Hepatocyte (in vitro differentiated cells): ENCODE data around the gene KCNJ12. TPM values are rescaled to one million over a fixed set of nuclear protein-coding genes. Genes with fewer than 3 reads are reported as not detected.
"Not testable (repeated sequence)": the region's sequence is repeated elsewhere in the genome, so short reads cannot be mapped to it uniquely, and the experiment has no call there.

ENCODE experiments used
- DNase-seq: peaks from one replicate; pipeline ENCODE4 v3.0.0-alpha.2; 2016; ENCODE audit warnings: low spot score
- H2AFZ ChIP-seq: fragments of 200-600 bp; sonication (generic); 2 replicates; pipeline ENCODE4 v1.6.0; 2016; ENCODE audit warnings: antibody characterized with exemption, mild to moderate bottlenecking
- H3K27ac ChIP-seq: fragments of 200-600 bp; sonication (generic); 2 replicates; pipeline ENCODE4 v1.5.1; 2016; ENCODE audit warnings: mild to moderate bottlenecking
- H3K27me3 ChIP-seq: fragments of 200-600 bp; sonication (generic); 2 replicates; pipeline ENCODE4 v1.6.1; 2016
- H3K36me3 ChIP-seq: fragments of 200-600 bp; sonication (generic); replicated peaks from 2 replicates; pipeline ENCODE4 v1.5.1; 2016; ENCODE audit warnings: low read depth; ENCODE audit not compliant: insufficient read depth
- H3K4me1 ChIP-seq: fragments of 200-600 bp; sonication (generic); 2 replicates; pipeline ENCODE4 v1.5.1; 2016; ENCODE audit warnings: mild to moderate bottlenecking, moderate library complexity; ENCODE audit not compliant: insufficient read depth
- H3K4me2 ChIP-seq: fragments of 200-600 bp; sonication (generic); 2 replicates; pipeline ENCODE4 v1.6.0; 2016
- H3K4me3 ChIP-seq: fragments of 200-600 bp; sonication (generic); 2 replicates; pipeline ENCODE4 v1.5.1; 2016; ENCODE audit warnings: mild to moderate bottlenecking
- H3K79me2 ChIP-seq: fragments of 200-600 bp; sonication (generic); 2 replicates; pipeline ENCODE4 v1.6.0; 2017; ENCODE audit warnings: mild to moderate bottlenecking
- H3K9me2 ChIP-seq: fragments of 200-600 bp; sonication (generic); replicated peaks from 2 replicates; pipeline ENCODE4 v1.6.0; 2017; ENCODE audit warnings: mild to moderate bottlenecking; ENCODE audit not compliant: insufficient read depth
- H3K9me3 ChIP-seq: fragments of 200-600 bp; sonication (generic); 2 replicates; pipeline ENCODE4 v1.5.1; 2016; ENCODE audit warnings: low read depth, mild to moderate bottlenecking
- H4K20me1 ChIP-seq: fragments of 200-600 bp; sonication (generic); 2 replicates; pipeline ENCODE4 v1.6.0; 2016; ENCODE audit warnings: mild to moderate bottlenecking; ENCODE audit not compliant: insufficient read depth, poor library complexity, severe bottlenecking
- WGBS: methylation state at CpG from one replicate; pipeline ENCODE4 v1.1.6; 2016; ENCODE audit warnings: low lambda C conversion rate; ENCODE audit errors: missing lambda C conversion rate; 5-methylcytosine and 5-hydroxymethylcytosine counted together
- polyA plus RNA-seq: library from polyadenylated mRNA; unstranded; fragments of >200 nt; fragmentation: Nextera tagmentation; extraction: Ambion mirVana; gene quantifications from 2 replicates; pipeline ENCODE4 v1.2.1, GENCODE V29; 2016
- total RNA-seq: library from RNA; depleted of rRNA; stranded (reverse); fragments of >200 nt; gene quantifications from 2 replicates; pipeline ENCODE4 v1.2.3, GENCODE V29; 2014

Gene KCNJ12
- total and polyA plus RNA-seq, 2 experiments from 2014 or later, result 0.15 to 0.73 TPM

DNA sequence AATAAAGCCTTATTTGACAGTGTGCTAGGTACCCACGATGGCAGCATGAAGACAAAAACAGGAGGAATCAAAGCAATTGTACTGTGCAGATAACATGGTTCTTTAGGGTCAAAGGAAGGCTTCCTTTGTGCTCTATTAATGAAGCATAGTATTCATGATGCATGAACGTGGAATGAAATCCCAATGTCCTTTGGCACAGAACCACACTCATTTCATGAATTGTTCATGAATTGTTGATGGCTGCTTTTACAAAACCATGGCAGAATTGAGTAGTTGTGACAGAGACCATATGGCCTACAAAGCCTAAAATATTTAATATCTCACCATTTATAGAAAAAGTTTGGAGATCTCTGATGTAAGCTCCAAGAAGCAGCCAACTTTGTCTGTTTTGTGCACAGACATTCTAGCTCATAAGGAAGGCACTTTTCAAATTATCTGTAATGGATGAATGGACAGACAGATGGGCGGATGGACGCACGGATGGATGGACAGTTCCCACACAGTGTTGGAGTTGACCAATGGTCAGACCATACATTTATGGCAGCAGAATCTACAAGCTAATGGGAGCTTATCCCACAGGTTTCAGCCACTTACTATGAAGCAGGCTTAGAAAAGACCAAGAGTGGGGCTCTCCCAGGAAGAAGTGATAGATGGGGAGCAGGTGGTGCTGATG is 52.7 kb downstream of the KCNJ12 start:
- not testable (repeated sequence) for H2AFZ ChIP-seq, H3K79me2 ChIP-seq, H3K4me2 ChIP-seq, H3K27me3 ChIP-seq, H3K27ac ChIP-seq, H3K4me3 ChIP-seq, H3K36me3 ChIP-seq, H3K9me2 ChIP-seq, H3K4me1 ChIP-seq, H3K9me3 ChIP-seq, DNase-seq, H4K20me1 ChIP-seq
- 79% methylated on average over 5 of the region's 5 CpGs for WGBS

DNA sequence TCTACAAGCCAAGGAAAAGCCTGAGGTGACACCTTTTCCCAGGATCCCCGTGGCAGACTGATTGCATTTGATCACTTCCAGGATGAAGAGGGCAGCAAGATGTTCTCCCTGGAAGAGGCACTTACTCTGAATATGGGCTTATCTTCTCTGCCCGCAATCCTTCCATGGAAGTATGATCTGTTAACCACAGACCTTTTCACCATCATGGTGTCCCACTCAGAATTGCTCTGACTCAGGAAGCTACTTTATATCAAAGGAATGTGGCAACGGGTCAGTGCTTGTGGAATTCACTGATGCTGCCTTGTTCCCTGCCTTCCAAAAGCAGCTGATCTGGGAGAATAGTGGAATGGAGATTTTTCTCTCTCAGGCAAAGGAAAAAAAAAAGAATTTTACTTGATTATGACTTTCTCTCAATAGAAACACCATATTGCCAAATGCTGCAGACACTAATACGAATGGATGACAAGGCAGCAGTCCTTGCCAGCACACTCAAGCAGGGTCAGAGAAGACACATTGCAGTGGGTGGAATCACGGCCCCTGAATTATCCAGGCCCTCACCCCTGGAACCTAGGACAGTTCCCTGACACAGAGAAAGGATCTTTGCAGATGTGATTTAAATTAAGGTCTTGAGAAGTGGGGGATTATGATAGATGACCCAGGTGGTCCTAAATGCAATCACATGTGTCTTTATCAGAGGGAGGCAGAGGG is 53.9 kb downstream of the KCNJ12 start:
- not testable (repeated sequence) for H3K9me3 ChIP-seq, H3K4me3 ChIP-seq, H3K9me2 ChIP-seq, H4K20me1 ChIP-seq, DNase-seq, H2AFZ ChIP-seq, H3K27ac ChIP-seq, H3K36me3 ChIP-seq, H3K4me2 ChIP-seq, H3K79me2 ChIP-seq, H3K4me1 ChIP-seq, H3K27me3 ChIP-seq
- WGBS, result 67% methylated on average over 5 of the region's 5 CpGs

DNA sequence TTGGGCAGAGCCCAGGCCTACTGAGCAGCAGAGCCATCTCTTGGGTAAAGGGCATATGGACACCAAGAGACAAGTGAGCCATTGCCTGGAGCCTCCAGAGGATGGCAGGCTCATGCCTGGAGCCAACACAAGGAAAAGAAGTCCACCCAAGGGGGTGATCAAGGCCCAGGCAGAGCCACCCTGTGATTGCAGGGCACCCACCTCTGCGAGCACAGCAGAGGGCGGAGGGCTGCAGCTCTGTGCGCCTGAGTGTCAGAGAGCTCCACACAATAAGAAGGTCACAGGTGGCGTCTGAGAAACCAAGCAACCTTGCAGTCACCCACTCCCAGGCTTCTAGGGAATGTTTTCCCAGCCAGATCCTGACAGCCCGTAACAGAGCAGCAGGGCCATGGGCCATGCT is 57.8 kb downstream of the KCNJ12 start:
- H3K79me2 ChIP-seq, DNase-seq, H3K4me1 ChIP-seq, H3K9me2 ChIP-seq, H3K27me3 ChIP-seq, H2AFZ ChIP-seq, H3K4me3 ChIP-seq, H3K9me3 ChIP-seq, H4K20me1 ChIP-seq, H3K27ac ChIP-seq, H3K4me2 ChIP-seq, H3K36me3 ChIP-seq: not testable (repeated sequence)
- 93% methylated on average over 5 of the region's 5 CpGs for WGBS

DNA sequence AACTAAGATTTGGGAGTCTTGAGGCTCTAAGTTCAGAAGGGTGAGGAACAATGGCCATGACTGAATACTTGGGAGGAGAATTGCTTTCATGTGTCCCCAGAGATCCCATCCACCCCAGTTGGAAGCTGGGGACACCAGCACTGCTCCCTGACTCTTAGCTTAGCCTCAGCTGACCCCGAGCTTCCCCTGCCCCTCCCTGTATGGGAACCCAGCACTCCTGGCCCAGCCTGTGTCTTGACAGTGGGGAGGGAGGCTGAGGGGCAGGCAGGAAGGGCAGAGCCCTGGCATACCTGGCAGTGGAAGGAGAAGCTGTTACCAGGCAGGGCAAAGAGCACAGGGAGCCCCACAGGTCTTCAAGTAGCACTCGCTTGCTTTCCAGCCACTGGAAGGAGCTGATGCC is 58.8 kb downstream of the KCNJ12 start:
- not testable (repeated sequence) for DNase-seq, H3K27ac ChIP-seq, H3K9me3 ChIP-seq, H4K20me1 ChIP-seq, H3K36me3 ChIP-seq, H3K4me3 ChIP-seq, H3K9me2 ChIP-seq, H2AFZ ChIP-seq, H3K79me2 ChIP-seq, H3K4me1 ChIP-seq, H3K4me2 ChIP-seq, H3K27me3 ChIP-seq
- WGBS, result 73% methylated on average over 2 of the region's 2 CpGs

DNA sequence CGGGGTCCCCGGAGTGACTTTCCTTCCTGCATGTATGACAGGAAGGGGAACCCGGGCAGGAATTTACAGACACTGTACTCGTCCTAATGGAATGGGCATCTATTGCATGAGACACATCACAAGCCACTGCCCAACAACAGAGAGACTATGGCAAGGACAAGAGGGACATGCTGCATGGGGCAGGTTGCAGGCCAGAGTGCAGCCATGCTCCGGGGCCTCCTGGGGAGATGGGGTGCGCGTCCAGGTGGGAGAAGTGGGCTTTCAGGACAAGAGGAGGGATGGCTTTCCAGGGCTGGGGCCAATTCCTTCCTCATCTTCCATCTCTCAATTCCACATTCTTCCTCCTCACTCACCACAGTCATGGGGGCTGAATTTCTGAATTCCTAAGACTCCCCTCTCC is 60.3 kb downstream of the KCNJ12 start:
- H3K27ac ChIP-seq, H4K20me1 ChIP-seq, H3K4me2 ChIP-seq, H3K79me2 ChIP-seq, H3K9me3 ChIP-seq, DNase-seq, H3K4me3 ChIP-seq, H3K4me1 ChIP-seq, H2AFZ ChIP-seq, H3K27me3 ChIP-seq, H3K36me3 ChIP-seq, H3K9me2 ChIP-seq: not testable (repeated sequence)
- 73% methylated on average over 7 of the region's 7 CpGs for WGBS

DNA sequence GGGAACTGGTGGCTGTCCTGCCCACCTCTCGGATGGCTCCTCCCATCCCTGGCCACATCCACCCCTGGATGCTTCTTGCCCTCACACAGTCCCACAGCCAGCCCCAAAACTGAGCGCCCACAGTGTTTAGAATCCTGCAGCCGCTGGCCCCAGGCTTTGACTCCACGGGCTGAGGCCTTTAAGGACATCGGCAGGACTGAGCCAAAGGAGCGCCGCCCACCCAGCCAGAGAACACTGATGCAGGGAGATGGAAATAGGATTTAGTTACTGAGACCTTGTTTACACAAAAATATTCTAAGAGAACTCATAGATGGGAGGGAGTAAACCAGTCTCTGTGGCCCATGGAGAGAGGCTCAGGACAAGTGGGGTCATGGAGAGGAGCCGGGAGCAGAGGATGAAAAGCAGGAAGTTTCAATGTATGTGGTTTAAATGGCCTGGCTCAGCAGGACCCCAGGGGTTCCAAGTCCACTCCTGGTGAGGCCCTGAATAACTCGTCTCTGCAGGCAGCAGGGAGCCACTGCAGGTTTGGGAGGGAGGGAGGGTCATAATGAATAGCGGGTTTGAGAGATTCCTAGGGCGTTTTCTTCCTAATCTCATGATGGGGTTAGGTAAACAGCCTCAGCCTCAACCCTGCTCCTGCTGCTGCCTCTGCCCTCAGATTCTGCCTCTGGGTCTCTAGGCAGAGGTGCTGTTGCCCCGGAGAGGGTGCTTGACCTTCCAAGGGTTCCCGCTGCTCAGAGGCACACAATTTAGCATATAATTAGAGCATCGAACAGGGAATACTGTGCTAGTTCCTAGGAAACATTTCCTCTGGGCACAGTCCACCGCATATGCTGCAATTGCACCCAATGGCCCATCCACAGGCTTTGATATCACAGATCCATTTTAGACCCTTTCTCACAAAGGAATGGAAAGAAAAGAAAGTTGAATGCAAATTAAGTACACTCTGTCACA is 61.0 kb downstream of the KCNJ12 start:
- WGBS, result 44% methylated on average over 15 of the region's 15 CpGs
- H3K4me1 ChIP-seq, result not testable (repeated sequence)

DNA sequence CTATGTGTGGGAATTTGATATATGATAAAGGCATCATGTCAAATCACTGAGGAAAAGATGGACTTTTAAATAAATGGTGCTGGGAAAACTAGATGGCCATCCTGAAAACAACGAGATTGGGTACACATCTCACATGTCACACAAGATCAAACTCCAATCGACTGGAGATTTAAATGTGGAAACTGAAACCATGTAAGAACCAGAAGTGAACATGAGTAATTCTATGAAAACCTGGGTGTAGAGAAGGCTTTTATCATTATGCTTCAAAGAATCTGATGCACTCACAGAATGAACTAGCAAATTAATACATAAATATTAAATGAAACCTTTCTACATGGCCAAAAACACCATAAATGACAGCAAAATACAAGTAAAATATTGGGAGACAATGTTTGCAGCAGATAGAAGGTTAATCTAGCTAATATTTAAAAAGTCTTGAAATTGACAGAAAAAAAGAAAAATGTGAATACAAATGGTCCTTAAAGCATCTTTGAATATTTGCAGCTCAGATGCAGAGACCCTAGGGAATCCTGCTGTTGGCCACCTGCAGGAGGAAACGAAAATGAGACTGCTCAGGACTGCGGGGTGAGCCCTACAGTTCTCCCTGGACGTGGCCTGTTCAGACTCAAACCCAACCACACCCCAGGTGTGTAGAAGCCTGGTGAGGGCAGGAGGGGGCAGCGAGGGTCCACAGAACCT is 62.3 kb downstream of the KCNJ12 start:
- not testable (repeated sequence) for DNase-seq, H3K4me3 ChIP-seq, H3K79me2 ChIP-seq, H3K9me2 ChIP-seq, H3K36me3 ChIP-seq, H4K20me1 ChIP-seq, H3K9me3 ChIP-seq, H2AFZ ChIP-seq, H3K4me1 ChIP-seq, H3K4me2 ChIP-seq, H3K27me3 ChIP-seq, H3K27ac ChIP-seq
- 71% methylated on average over 5 of the region's 6 CpGs for WGBS

More for the DNA sequence above, 61.0 kb downstream of the KCNJ12 start:
- H3K27ac ChIP-seq, H3K36me3 ChIP-seq, H3K4me3 ChIP-seq, H2AFZ ChIP-seq, H4K20me1 ChIP-seq, H3K4me2 ChIP-seq, H3K9me2 ChIP-seq, H3K27me3 ChIP-seq, H3K79me2 ChIP-seq, H3K9me3 ChIP-seq, DNase-seq: not testable (repeated sequence)

DNA sequence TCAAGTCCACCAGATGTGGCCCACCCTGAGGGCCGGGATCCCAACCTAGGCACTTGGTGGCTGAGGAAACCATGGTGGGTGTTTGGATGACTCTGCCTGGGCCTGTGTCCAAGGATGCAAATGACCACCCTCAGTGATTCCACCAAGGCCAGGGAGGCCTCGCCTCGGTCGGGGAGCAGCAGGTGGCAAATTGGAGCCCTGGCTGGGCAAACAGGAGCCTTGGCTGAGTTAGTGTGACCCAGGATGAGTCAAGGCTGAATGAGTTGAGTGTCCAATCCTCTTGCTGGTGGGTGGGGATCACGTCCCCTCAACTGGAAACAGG is 62.8 kb downstream of the KCNJ12 start:
- H2AFZ ChIP-seq, H3K27me3 ChIP-seq, H3K9me2 ChIP-seq, H3K9me3 ChIP-seq, H4K20me1 ChIP-seq, H3K36me3 ChIP-seq, H3K27ac ChIP-seq, DNase-seq, H3K4me1 ChIP-seq, H3K4me3 ChIP-seq, H3K4me2 ChIP-seq, H3K79me2 ChIP-seq: not testable (repeated sequence)
- 73% methylated on average over 4 of the region's 5 CpGs for WGBS
